ENCODE results near the gene IQSEC3.

DNA sequence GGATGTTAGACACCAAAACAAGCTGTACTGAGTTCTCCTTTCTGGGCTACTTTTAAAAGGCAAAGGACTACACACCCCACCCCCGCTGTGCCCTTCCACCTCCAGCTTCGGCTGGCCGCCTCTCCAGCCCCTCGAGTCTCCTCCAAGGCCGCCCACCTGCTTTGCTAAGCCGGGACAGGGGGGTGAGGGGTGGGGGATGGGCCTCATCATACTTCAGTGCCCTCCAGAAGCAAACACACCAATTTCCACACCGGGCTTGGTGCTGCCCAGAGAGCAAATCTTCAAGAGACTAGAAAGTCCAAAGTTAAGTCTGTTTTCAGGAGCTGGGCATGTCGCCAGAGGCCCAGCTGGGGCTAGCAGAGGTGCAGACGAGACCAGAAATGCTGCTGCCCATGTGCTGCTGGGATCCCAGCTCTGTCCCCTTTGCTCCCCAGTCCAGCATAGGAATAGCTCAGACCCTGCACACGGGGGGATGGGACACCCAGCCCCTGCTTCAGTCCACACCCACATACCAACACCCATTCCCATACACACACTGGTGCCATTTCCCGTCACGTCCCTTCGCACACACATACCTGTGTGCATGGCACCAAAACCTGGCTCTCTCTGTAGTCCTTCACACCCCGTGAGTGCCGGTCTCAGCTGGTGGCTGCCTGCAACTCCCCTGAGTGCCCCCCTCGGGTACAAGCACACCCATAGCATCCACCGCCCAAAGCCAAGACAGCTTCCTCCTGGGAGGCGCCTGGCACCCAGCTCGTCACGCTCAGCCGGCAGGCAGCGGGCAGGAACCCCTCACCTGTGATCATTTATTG is 146.4 kb downstream of the IQSEC3 start:
- TF ChIP-seq, protein P1, sequence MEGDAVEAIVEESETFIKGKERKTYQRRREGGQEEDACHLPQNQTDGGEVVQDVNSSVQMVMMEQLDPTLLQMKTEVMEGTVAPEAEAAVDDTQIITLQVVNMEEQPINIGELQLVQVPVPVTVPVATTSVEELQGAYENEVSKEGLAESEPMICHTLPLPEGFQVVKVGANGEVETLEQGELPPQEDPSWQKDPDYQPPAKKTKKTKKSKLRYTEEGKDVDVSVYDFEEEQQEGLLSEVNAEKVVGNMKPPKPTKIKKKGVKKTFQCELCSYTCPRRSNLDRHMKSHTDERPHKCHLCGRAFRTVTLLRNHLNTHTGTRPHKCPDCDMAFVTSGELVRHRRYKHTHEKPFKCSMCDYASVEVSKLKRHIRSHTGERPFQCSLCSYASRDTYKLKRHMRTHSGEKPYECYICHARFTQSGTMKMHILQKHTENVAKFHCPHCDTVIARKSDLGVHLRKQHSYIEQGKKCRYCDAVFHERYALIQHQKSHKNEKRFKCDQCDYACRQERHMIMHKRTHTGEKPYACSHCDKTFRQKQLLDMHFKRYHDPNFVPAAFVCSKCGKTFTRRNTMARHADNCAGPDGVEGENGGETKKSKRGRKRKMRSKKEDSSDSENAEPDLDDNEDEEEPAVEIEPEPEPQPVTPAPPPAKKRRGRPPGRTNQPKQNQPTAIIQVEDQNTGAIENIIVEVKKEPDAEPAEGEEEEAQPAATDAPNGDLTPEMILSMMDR (conservative IDR thresholded peaks at IDR 0.05; ENCODE audit: low read length): no peak
- TF ChIP-seq EZH2phosphoT487 (IDR thresholded peaks at IDR 0.05; ENCODE audit: borderline replicate concordance, low read depth, low read length): no peak

Data from OCI-LY7 (cell line).